ENCODE results near the gene CEP112.
"Not testable (repeated sequence)": the region's sequence is repeated elsewhere in the genome, so short reads cannot be mapped to it uniquely, and the experiment has no call there.

Gene CEP112

DNA sequence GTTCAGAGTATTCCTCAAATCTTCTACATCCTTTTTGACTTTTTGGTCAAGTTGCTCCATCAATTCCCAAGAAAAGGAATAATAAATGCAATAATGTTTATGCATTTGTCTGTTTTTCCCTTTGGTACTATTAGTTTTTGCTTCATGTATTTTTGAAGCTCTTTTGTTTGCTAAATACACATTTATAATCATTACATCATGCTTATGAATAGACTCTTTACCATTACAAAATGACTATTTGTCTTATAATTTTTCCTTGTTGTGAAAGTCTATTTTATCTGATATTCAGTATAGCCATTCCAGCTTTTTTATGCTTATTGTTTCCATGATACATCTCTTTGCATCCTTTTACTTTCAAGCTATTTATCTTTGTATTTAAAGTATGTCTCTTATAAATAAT is 41.2 kb downstream of the CEP112 start:
- DNase-seq = no peak

DNA sequence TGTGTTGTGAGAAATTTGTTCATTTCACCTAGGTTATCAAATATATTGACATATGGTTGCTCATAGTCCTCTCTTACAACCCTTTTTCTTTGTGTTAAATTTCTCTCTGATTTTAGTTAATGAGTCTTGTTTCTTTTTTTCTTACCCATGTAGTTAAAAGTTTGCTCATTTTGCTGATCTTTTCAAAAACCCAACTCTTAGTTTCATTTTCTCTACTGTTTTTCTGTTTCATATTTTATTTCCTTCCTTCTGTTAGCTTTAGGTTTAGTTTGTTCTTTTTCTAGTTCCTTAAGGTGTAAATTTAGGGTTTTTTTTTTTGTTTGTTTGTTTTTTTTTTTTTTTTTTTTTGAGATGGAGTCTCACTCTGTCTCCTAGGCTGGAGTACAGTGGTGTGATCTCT is 42.4 kb downstream of the CEP112 start:
- no peak for DNase-seq

GRCh38 chr17:66146394-66146793 is 45.5 kb downstream of the CEP112 start:
- DNase-seq = no peak

DNA sequence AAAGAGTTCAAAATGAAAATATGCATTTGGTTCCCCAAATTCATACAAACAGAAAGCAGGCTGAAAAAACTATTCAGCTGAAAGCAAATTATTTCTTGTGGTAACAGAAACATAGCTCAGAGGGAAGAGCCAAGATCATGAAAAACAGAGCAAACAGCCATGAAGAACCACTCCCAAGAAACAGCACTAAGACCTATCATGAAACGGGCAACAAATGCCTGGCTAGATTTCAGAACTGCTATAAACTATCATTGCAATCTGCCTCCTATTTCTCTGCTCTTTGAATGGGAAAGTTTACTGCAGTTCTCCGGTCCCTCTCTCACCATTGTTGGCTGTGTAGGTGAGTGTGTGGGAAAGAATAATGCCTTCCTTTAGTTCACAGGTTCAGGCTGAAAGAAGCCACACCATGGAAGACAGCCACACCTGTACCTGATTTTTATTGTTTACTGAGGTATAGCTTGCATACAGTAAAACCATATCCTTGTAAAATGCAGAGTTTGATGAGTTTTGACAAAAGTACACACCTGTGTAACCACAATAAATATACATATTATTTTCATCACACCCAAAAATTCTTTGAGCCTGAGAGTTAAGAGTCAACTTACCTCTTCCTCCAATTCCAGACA is 48.2 kb downstream of the CEP112 start:
- no peak for DNase-seq

DNA sequence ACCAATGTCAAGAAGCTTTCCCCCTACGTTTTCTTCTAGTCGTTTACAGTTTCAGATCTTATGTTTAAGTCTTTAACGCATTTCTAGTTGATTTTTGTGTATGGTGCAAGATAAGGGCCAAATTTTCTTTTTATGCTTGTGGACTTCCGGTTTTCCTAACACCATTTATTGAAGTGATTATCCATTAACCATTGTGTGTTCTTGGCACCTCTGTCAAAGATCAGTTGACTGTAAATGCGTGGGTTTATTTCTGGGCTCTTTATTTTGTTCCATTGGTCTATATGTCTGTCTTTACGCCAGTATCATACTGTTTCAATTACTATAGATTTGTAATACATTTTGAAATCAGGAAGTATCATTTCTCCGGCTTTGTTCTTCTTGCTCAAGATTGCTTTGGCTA is 49.5 kb downstream of the CEP112 start:
- no peak for DNase-seq

DNA sequence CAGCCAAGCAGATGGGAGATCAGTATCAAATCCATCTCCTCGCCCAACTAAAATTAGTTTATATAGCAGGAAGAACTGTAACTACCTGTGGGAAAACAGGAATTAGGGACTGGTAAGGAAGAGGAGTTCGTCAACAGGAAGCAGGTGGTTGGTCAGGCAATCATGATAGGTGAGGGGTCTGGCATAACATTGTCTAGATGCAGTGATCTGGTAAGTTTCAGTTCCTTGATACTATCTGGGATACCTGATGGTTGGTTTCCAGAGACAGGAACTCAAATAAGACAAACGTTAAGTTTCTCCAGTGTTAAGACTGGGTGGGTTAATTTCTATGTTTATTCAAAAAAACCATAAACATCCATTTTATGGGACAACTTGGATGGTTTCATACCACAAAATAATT is 53.8 kb downstream of the CEP112 start:
- no peak for DNase-seq

DNA sequence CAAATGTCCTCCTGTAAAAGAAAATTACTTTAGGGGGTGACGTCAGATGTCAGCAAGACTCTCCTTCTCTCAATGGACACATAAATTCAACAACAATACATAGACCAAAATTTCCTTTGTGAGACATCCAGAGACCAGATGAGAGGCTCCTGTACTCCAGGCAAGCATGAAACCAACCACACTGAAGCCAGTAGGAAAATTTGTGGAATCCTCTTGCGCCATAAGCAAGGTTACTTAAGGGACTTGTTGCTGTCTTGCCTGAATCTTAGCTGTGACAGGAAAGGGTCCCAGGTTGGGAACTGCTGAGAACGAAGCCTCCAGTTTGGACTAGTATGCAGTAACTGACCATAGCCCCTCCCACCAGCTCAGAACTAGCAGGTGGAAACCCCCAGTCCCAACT is 56.0 kb downstream of the CEP112 start:
- no peak for DNase-seq

GRCh38 chr17:66135219-66135618 is 56.7 kb downstream of the CEP112 start:
- DNase-seq = no peak

DNA sequence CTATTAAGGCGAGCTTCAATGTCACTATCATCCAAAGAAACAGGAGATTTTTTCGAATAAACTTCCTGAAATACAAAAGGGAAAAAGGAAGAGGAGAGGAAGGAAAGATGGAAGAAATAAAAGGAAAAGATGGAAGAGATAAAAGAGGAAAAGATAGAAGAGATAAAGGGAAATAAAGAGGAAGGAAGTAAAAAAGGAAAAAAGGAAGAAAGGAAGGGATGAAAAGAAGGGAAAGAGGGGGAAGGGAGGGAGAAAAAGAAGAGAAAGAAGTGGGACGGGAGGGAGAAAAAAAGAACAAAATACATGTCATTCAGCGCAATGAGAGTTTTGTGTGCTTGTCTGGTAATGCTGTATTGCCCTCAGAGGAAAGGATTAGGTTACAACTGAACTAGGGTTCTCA is 62.2 kb downstream of the CEP112 start:
- DNase-seq = no peak

DNA sequence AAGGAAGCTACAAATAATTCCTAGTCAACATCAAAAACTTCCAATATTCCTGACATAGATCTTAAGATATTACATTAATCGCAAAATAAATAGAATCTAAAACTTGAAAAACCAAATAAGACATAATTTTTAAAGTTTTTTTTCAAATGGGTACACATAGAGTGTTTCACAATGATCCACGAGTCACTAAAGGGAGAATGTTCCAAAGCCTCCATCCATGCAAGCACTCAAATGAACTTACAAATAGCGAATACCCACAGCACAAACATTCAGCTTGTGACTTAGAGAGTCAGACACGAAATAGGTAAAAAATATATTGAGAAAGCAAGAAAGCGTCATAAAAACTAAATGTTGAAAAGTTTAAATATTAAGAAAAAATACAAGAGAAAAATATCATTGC is 65.7 kb downstream of the CEP112 start:
- no peak for DNase-seq

GRCh38 chr17:66123163-66123562 is 68.8 kb downstream of the CEP112 start:
- DNase-seq = no peak

DNA sequence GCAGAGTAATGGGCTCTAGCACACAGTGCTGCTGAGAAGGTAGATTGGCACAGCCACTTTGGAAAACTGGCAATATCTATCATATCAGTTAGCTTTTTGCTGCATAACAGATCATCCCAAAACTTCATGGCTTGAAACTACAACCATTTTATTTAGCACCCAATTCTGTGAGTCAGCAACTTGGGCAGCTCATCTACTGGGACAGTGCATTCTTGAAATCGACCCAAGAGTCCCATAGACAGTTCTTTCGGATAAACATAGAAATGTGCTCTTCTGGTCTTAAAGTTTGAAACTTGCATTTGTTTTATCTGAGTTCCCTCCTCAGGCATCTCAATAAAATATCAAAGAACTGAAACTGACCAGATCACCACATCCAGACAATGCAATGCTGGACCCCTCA is 76.7 kb downstream of the CEP112 start:
- no peak for DNase-seq

DNA sequence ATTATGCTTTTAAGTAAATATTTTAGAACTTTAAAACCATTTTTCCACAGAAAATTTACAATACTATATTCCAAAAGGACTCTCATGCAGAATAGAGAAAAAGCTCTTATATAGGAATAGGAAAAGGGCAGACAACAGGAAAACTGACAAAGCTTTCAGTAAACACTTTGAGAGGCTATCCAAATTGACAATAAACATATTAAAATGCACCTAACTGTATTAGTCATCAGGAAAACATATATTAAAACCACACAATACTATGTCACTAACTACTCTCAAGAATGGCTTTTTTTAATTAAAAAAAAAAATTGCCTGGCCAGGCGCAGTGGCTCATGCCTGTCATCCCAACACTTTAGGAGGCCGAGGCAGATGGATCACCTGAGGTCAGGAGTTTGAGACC is 77.3 kb downstream of the CEP112 start:
- no peak for DNase-seq

DNA sequence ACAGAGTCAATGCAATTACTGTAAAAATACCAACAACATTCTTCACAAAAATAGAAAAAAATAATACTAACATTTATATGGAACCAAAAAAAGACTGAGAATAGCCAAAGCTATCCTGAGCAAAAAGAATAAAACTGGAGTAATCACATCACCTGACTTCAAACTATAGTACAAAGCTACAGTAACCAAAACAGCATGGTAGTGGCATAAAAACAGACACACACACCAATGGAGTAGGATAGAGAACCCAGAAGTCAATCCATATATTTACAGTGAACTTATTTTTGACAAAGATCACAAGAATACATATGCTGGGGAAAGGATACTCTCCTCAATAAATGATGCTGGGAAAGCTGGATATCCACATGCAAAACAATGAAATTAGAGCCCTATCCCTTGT is 84.2 kb downstream of the CEP112 start:
- no peak for DNase-seq

DNA sequence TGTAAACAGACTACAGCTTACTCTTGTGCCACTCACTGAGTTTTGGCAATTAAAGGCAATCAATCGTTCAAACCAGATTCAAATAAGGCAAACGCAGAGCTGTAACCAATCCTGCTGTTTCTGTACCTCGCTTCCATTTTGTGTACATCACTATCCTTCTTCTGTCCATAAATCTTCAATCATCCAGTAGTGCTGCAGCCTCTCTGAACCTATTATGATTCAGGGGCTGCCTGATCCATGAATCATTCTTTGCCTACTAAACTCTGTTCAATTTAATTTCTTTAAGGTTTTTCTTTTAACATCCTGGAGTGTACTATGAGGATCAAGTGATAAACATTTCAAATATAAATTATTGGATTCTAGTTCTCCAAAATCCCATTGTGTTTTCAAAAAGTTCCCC is 93.9 kb downstream of the CEP112 start:
- no peak for DNase-seq

DNA sequence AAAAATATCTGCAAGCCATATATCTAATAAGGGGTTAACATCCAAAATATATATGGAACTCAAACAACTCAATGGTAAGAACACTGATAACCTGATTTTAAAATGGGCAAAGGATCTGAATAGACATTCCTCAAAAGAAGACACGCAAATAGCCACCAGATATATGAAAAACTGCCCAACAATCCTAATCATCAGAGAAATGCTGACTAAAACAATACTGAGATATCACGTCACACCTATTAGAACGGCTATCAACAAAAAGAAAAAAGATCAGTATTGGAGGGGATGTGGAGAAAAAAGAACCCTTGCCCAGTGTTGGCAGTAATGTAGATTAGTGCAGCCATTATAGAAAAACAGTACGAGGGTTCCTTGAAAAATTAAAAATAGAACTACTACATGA is 97.2 kb downstream of the CEP112 start:
- no peak for DNase-seq

DNA sequence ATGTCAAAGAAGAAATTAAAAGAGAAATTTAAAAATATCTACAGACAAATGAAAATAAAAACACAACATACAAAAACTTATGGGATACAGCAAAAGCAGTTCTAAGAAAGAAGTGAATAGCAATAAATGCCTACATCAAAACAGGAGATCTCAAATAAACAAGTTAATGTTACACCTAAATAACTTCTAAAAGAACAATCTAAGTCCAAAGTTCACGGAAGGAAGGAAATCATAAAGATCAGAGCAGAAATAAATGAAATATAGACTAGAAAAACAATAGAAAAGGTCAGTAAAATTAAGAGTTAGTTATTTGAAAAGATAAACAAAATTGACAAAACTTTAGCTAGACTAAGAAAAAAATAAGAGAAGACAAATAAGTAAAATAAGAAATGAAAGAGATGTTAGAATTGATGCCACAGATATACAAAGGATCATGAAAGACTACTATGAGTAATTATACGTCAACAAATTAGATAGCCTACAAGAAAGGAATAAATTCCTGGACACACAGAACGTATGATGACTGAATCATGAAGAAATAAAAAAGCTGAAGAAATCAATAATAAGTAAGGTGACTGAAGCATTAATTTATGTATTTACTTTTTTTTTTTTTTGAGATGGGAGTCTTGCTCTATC is 100.4 kb downstream of the CEP112 start:
- DNase-seq = no peak

DNA sequence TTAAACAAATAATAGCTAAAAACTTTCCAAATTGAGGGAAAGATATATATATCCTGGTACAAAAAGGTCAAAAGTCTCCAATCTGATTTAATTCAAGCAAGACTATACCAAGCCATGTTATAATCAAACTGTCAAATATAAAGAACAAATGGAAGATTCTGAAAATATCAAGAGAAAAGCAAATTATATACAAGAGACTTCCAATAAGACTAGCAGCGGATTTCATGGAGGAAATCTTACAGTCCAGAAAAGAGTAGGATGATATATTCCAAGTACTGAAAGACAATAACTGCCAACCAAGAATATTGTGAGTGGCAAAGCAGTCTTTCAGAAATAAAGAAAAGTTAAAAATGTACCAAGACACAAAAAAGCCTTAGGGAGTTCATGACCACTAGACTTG is 102.2 kb downstream of the CEP112 start:
- DNase-seq = no peak

DNA sequence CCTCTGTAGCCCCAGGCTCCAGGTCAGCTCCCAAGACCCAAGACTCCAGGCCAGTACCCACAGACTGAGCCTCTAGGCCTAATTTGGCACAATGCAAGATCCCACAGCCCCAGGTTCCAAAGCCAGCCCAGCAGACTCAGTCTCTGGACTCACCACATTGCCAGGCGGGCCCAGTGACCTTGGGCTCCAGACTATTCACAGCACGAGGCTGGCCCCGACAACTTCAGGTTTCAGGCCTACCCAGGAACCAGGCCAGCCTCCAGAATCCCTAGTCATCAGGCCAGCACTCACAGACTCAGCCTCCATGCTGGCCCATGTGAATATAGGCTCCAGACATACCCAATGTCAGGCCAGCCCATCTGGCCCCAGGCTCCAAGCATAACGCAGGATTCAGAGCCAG is 103.8 kb downstream of the CEP112 start:
- no peak for DNase-seq

DNA sequence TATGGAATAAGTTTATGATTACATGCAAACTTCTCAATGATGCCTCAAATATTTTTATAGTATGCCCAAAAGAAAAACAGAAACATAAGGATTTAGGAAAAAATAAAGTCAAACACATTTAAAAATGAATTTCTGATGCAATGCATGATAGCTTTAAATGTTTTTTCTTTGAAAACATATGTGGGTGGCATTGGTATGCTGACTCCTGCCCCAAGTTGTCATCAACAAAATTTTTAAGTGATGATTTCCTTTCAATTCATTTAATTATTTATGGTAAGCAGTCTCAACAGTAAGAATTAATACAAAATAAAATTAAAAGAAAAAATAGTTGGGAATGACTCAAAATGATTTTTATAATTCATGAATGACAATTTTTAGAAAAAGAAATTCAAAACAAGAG is 104.9 kb downstream of the CEP112 start:
- no peak for DNase-seq

DNA sequence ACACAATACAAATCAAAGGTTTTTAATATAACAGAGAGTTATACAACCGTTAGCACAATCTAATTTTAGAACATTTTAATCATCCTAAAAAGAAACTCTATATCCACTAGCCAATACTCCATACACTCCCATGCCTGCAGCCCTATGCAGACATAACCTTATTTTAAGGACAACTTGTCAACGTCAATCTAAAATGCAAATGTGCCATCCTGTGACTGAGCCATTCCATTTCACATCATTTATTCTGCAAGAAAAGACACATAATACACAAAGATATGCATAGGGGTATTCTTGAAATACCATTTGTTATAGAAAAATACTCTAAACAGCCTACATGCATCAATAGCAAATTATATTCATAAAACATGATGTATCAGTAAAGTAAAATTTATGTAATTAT is 106.7 kb downstream of the CEP112 start:
- no peak for DNase-seq

GRCh38 chr17:66080670-66081069 is 111.3 kb downstream of the CEP112 start:
- not testable (repeated sequence) for DNase-seq

DNA sequence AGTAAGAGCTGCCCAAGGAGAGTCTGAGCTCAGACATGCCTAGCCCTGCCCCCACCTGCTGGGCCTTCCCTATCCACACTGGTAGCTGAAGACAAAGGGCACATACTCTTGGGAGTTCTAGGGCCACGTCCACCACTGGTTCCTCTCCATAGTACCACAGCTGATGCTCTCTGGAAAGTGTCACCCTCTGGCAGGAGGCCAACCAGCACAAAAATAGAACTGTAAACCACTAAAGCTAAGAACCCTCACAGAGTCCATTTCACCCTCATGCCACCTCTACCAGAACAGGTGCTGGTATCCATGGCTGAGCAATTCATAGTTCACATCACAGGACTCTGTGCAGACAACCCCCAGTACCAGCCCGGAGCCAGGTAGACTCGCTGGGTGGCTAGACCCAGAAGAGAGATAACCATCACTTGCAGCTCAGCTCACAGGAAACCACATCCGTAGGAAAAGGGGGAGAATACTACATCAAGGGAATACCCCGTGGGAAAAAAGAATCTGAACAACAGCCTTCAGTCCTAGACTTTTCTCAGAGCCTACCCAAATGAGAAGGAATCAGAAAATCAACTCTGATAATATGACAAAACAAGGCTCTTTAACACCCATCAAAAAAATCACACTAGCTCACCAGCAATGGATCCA is 115.3 kb downstream of the CEP112 start:
- DNase-seq = no peak

DNA sequence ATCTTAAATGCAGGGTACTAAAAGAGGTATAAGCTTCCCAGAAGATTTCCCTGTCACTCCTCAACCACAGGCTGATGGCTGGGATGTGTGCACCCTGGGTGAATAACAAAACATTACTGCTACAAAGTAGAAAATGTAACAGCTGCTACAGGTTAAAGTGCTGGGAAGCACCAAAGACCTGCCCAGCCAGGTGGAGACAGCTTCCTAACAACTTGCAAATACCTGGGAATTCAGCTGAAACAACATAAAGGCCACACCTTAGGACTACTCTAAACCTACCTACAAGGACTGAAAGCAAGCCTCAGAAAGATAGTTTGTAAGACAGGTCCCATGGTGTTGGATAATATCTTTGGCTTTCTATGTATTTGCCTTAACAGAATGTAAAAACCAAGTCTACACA is 118.5 kb downstream of the CEP112 start:
- DNase-seq = no peak

GRCh38 chr17:66063686-66064085 is 128.2 kb downstream of the CEP112 start:
- no peak for DNase-seq

All from cortex of kidney (tissue), 1 donor.